Measurements from ENCODE around the gene MSTN. TPM values are rescaled to one million over a fixed set of nuclear protein-coding genes. Genes with fewer than 3 reads are reported as not detected.

The MSTN gene
- total and polyA plus RNA-seq, 2 of the 4 experiments (the other 2 are of a cell fraction): under 0.01 TPM; not detected in 1

DNA sequence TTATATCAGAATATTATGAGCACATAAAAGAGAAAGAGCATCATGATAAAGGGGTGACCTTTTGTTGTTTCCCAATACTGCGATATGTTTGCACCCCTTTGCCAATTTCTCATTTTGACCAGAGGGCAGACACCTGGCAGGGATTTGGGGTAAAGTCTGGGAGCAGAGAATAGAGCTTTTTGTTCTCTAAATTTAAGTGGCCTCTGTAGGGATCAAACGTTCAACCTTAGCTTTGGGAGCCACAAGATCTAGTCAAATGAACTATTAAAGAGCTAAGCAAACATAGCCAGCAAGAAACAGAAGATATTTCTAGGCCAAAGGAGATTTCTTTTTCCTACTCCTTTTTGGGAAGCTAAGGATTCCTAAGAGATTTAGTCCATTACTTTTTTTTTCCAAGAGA lies 1.1 kb upstream of the MSTN start:
- Histone ChIP-seq H3K27me3 (ENCODE audit: control insufficient read depth, insufficient read depth, low read length) (no peaks in the 10 kb centered on the region), H2BK20ac (ENCODE audit: low read depth, low read length) (no peak overlapping the region), H3K4me3 (ENCODE audit: insufficient read depth, low read depth, low read length) (no peak overlapping the region), H2BK15ac (ENCODE audit: low read depth, low read length) (no peak overlapping the region), H3K4me1 (ENCODE audit: control insufficient read depth, insufficient read depth, low read length) (no peaks in the 10 kb centered on the region), H3K4ac (ENCODE audit: low read depth, low read length) (no peak overlapping the region), H3K9ac (ENCODE audit: low read depth, low read length) (no peak overlapping the region), H2BK5ac (ENCODE audit: low read depth, low read length, poor library complexity, severe bottlenecking) (no peak overlapping the region), H3K23ac (ENCODE audit: low read depth, low read length) (no peak overlapping the region), H4K5ac (ENCODE audit: low read depth, low read length) (no peak overlapping the region), H2AFZ (replicated peaks; ENCODE audit: low read length, poor library complexity) (no peak overlapping the region), H4K20me1 (ENCODE audit: insufficient read depth, low read length) (no peaks in the 10 kb centered on the region), H3K14ac (replicated peaks; ENCODE audit: low read depth, low read length) (no peak overlapping the region), H3K79me1 (ENCODE audit: low read depth in 1 of 2, low read length in 2 of 2) (no peaks in the 10 kb centered on the region), H2AK9ac (replicated peaks; ENCODE audit: low read depth, low read length, poor library complexity) (no peak overlapping the region), H4K91ac (ENCODE audit: insufficient read depth, low read depth, low read length) (no peak overlapping the region), H3K36me3 (ENCODE audit: control insufficient read depth, insufficient read depth, low read length) (no peaks in the 10 kb centered on the region), H3K9me1 (ENCODE audit: insufficient read depth, low read length) (no peaks in the 10 kb centered on the region), H3K18ac (ENCODE audit: low read depth, low read length) (no peak overlapping the region), H4K8ac (ENCODE audit: low read depth in 2 of 2, low read length in 2 of 2) (no peak overlapping the region), H3K27ac (ENCODE audit: insufficient read depth, low read length) (no peak overlapping the region), H3K56ac (ENCODE audit: extremely low read depth, insufficient read depth, low read length) (no peak overlapping the region), H3K4me2 (ENCODE audit: low read depth, low read length) (no peak overlapping the region), H2AK5ac (ENCODE audit: low read depth, low read length) (no peak overlapping the region), H3K9me3 (ENCODE audit: control insufficient read depth, insufficient read depth, low read length) (no peaks in the 10 kb centered on the region), H2BK120ac (ENCODE audit: low read depth, low read length) (no peak overlapping the region)
- ChIA-PET CTCF (no interaction called here), POLR2A (ENCODE audit: unreplicated experiment) (no interaction called here)
- DNase-seq (no peak), ATAC-seq (ENCODE audit: low read depth) (no peak)
- BruUV-seq (replicated peaks): no TSS peak
- WGBS, 2 experiments (ENCODE audit: extremely low coverage in 2 of 2, insufficient read length in 1 of 2): no CpG with 5 or more reads among the region's 2 CpGs
- intact Hi-C loops (cut with micrococcal nuclease) (no loop called here), dilution Hi-C loops (cut with HindIII; ENCODE audit: low sequenced_read_pairs, unreplicated experiment) (no loop called here), in situ Hi-C loops (cut with MboI; ENCODE audit: low sequenced_read_pairs) (no loop called here)
- TF ChIP-seq POLR2A (IDR thresholded peaks at IDR 0.05; ENCODE audit: low read depth, low read length): no peak
- TF ChIP-seq RAD21 (IDR thresholded peaks at IDR 0.05; ENCODE audit: low read length): no peak
- TF ChIP-seq FOS (IDR thresholded peaks at IDR 0.05; ENCODE audit: low read depth, low read length): no peak
- TF ChIP-seq, protein P1, sequence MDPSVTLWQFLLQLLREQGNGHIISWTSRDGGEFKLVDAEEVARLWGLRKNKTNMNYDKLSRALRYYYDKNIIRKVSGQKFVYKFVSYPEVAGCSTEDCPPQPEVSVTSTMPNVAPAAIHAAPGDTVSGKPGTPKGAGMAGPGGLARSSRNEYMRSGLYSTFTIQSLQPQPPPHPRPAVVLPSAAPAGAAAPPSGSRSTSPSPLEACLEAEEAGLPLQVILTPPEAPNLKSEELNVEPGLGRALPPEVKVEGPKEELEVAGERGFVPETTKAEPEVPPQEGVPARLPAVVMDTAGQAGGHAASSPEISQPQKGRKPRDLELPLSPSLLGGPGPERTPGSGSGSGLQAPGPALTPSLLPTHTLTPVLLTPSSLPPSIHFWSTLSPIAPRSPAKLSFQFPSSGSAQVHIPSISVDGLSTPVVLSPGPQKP (IDR thresholded peaks at IDR 0.05; ENCODE audit: borderline replicate concordance, low read depth, low read length): no peak
- TF ChIP-seq, protein P2, sequence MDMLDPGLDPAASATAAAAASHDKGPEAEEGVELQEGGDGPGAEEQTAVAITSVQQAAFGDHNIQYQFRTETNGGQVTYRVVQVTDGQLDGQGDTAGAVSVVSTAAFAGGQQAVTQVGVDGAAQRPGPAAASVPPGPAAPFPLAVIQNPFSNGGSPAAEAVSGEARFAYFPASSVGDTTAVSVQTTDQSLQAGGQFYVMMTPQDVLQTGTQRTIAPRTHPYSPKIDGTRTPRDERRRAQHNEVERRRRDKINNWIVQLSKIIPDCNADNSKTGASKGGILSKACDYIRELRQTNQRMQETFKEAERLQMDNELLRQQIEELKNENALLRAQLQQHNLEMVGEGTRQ (IDR thresholded peaks at IDR 0.05; ENCODE audit: low read depth, low read length): no peak
- TF ChIP-seq SMC3 (IDR thresholded peaks at IDR 0.05; ENCODE audit: low read depth, low read length): no peak
- no peak for TF ChIP-seq RCOR1 (IDR thresholded peaks at IDR 0.05; ENCODE audit: insufficient replicate concordance, low read length)
- TF ChIP-seq, protein P3, sequence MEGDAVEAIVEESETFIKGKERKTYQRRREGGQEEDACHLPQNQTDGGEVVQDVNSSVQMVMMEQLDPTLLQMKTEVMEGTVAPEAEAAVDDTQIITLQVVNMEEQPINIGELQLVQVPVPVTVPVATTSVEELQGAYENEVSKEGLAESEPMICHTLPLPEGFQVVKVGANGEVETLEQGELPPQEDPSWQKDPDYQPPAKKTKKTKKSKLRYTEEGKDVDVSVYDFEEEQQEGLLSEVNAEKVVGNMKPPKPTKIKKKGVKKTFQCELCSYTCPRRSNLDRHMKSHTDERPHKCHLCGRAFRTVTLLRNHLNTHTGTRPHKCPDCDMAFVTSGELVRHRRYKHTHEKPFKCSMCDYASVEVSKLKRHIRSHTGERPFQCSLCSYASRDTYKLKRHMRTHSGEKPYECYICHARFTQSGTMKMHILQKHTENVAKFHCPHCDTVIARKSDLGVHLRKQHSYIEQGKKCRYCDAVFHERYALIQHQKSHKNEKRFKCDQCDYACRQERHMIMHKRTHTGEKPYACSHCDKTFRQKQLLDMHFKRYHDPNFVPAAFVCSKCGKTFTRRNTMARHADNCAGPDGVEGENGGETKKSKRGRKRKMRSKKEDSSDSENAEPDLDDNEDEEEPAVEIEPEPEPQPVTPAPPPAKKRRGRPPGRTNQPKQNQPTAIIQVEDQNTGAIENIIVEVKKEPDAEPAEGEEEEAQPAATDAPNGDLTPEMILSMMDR (conservative IDR thresholded peaks at IDR 0.05; ENCODE audit: low read depth, low read length): no peak
